ENCODE data around the gene LDAH.

LDAH gene

DNA sequence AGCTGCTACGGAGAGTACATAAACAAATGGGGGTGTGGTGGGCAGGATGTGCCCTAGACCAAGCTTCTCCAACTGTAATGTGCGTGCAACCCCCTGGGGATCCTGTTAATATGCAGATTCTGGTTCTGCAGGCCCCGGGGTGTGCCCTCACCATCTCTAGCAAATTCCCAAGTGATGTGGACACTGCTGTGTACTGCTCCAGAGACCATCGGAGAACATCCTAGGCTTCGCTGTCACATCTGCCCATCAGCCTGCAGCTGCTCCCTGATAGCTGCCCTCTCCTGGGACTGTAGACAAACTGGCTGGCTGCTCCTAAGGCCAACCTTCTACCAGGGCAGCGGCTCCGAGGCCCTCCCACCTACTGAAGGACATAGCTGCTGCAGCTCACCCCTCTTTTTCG, 175.2 kb downstream of the LDAH start:
- TF ChIP-seq CTCF (conservative IDR thresholded peaks at IDR 0.05; ENCODE audit: low read length), result no peak
- no peak overlapping the region for H3K4me3 ChIP-seq (ENCODE audit: low read length)
- DNase-seq (ENCODE audit: low read depth), result no peak

- no peak overlapping the region for H3K4me3 ChIP-seq (ENCODE audit: low read length)
- DNase-seq (ENCODE audit: low read depth), result no peak
- TF ChIP-seq CTCF (conservative IDR thresholded peaks at IDR 0.05; ENCODE audit: low read length), result no peak
These were observed 175.7 kb downstream of the LDAH start for GRCh38 chr2:20647211-20647610.

- TF ChIP-seq CTCF (conservative IDR thresholded peaks at IDR 0.05; ENCODE audit: low read length), result no peak
- no peak overlapping the region for H3K4me3 ChIP-seq (ENCODE audit: low read length)
- no peak for DNase-seq (ENCODE audit: low read depth)
These were observed 176.5 kb downstream of the LDAH start for GRCh38 chr2:20646446-20646845.

DNA sequence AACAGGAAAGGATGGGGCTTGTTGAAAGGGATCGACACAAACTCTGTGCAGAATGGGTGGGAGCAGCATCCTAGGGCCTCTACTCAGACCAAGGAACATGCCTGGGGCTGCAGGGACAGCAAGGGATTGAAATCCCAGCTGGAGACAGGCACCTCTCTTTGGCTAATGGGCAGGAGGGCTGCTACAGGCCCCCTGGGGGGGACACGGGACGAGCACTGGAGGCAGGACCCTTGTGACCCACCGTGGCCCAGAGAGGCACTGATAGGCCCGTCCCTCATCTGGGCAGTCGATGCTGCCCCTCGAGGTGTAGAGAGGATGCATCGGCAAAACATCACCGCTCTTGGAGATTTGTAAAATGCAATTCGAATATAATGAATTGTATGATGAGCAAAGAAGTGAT, 177.1 kb downstream of the LDAH start:
- TF ChIP-seq CTCF (conservative IDR thresholded peaks at IDR 0.05; ENCODE audit: low read length), result no peak
- DNase-seq (ENCODE audit: low read depth), result no peak
- H3K4me3 ChIP-seq (ENCODE audit: low read length), result no peak overlapping the region

- H3K4me3 ChIP-seq (ENCODE audit: low read length), result no peak overlapping the region
- TF ChIP-seq CTCF (conservative IDR thresholded peaks at IDR 0.05; ENCODE audit: low read length), result no peak
- DNase-seq (ENCODE audit: low read depth), result no peak
These were observed 177.6 kb downstream of the LDAH start for GRCh38 chr2:20645301-20645701.

DNA sequence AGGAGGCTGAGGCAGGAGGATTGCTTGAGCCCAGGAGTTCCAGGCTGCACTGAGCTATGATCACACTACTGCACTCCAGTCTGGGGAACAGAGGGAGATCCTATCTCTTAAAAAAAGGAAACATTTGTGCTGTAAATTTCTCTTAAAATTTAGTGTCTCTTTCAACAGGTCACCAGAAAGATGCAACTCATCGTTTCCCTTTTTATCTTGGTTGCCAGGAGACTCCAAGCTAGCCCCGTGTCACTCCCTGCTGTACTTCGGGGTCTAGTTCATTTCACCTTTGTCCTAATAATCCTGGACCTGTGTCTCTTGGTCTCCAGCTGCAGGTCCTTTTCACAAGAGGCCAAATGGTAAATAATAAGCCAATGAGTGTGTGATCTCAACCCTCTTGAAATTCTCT, 179.1 kb downstream of the LDAH start:
- no peak overlapping the region for H3K4me3 ChIP-seq (ENCODE audit: low read length)
- no peak for DNase-seq (ENCODE audit: low read depth)
- no peak for TF ChIP-seq CTCF (conservative IDR thresholded peaks at IDR 0.05; ENCODE audit: low read length)

GRCh38 chr2:20643060-20643459, 179.8 kb downstream of the LDAH start:
- TF ChIP-seq CTCF (conservative IDR thresholded peaks at IDR 0.05; ENCODE audit: low read length), result no peak
- H3K4me3 ChIP-seq (ENCODE audit: low read length), result no peak overlapping the region
- DNase-seq (ENCODE audit: low read depth), result no peak

All from AG10803 (cell line).